Naive thymus-derived CD4-positive, alpha-beta T cell (primary cell): ENCODE measurements around the gene ZRSR2. TPM values are rescaled to one million over a fixed set of nuclear protein-coding genes. Genes with fewer than 3 reads are reported as not detected.
"Not testable (repeated sequence)": the region's sequence is repeated elsewhere in the genome, so short reads cannot be mapped to it uniquely, and the experiment has no call there.

ENCODE experiments used
- ATAC-seq: fragments of 150-1000 bp; cut with Tn5 transposase; 2 replicates; pipeline ENCODE4 v1.10.0; 2021; ENCODE audit warnings: mild to moderate bottlenecking, moderate library complexity
- CTCF ChIA-PET: fragments of 350-600 bp; sonication (Branson Sonifier 250); formaldehyde crosslinking; loops from one replicate; lab custom pipeline; 2021; ENCODE audit warnings: antibody characterized with exemption; lab: Charles Lee
- POLR2A ChIA-PET: fragments of 350-600 bp; sonication (Branson Sonifier 250); formaldehyde crosslinking; loops from one replicate; lab custom pipeline; 2021; ENCODE audit warnings: antibody characterized with exemption, inconsistent platforms; lab: Charles Lee
- DNase-seq, 9 donors: peaks; one replicate each; pipeline versions ENCODE4 v3.0.0 to v3.0.0-alpha.2; 2020 to 2022; ENCODE audit warnings: mixed read lengths in 1 of 9
- H3K27ac ChIP-seq: one replicate; pipeline ENCODE4 v1.7.0; 2013; ENCODE audit warnings: mild to moderate bottlenecking, low read depth, low read length, moderate library complexity
- H3K27me3 ChIP-seq, 2 donors: one replicate each; pipeline ENCODE4 v1.7.0; 2013; ENCODE audit warnings: low read length in 2 of 2, mild to moderate bottlenecking in 2 of 2, moderate library complexity in 2 of 2; ENCODE audit not compliant: control insufficient read depth in 2 of 2, insufficient read depth in 2 of 2
- H3K36me3 ChIP-seq, 3 experiments: 1 replicate in 2 of 3; 2 replicates in 1 of 3; pipeline ENCODE4 v1.7.0; 2013; ENCODE audit warnings: low read length in 3 of 3, mild to moderate bottlenecking in 3 of 3, moderate library complexity in 1 of 3; ENCODE audit not compliant: insufficient read depth in 3 of 3, control insufficient read depth in 2 of 3
- H3K4me1 ChIP-seq, 2 donors: one replicate each; pipeline ENCODE4 v1.7.0; 2013; ENCODE audit warnings: low read length in 2 of 2, mild to moderate bottlenecking in 2 of 2, moderate library complexity in 1 of 2; ENCODE audit not compliant: control insufficient read depth in 2 of 2, insufficient read depth in 2 of 2
- H3K4me3 ChIP-seq: 2 replicates; pipeline ENCODE4 v1.7.0; 2013; ENCODE audit warnings: mild to moderate bottlenecking, low read length
- H3K9me3 ChIP-seq, 3 experiments: 1 replicate in 2 of 3; 2 replicates in 1 of 3; pipeline ENCODE4 v1.7.0; 2013; ENCODE audit warnings: low read length in 3 of 3; ENCODE audit not compliant: control insufficient read depth in 2 of 3
- H3K27ac Mint-ChIP-seq, 9 donors: one replicate each; pipeline ENCODE4 v1.8.0; 2020 to 2022; ENCODE audit warnings: mixed read lengths in 9 of 9, mild to moderate bottlenecking in 8 of 9, moderate library complexity in 5 of 9, inconsistent platforms in 2 of 9
- H3K27me3 Mint-ChIP-seq, 5 donors: one replicate each; pipeline ENCODE4 v1.8.0; 2021 to 2022; ENCODE audit warnings: mixed read lengths in 5 of 5, mild to moderate bottlenecking in 1 of 5
- H3K36me3 Mint-ChIP-seq, 5 donors: one replicate each; pipeline ENCODE4 v1.8.0; 2020 to 2022; ENCODE audit warnings: mixed read lengths in 5 of 5, mild to moderate bottlenecking in 3 of 5, inconsistent platforms in 1 of 5
- H3K4me1 Mint-ChIP-seq, 7 donors: one replicate each; pipeline ENCODE4 v1.8.0; 2020 to 2022; ENCODE audit warnings: mixed read lengths in 7 of 7, mild to moderate bottlenecking in 3 of 7, inconsistent platforms in 1 of 7
- H3K4me3 Mint-ChIP-seq, 10 donors: one replicate each; pipeline ENCODE4 v1.8.0; 2020 to 2022; ENCODE audit warnings: mild to moderate bottlenecking in 10 of 10, mixed read lengths in 10 of 10, moderate library complexity in 6 of 10, inconsistent platforms in 2 of 10
- H3K9me3 Mint-ChIP-seq, 11 donors: one replicate each; pipeline ENCODE4 v1.8.0; 2020 to 2022; ENCODE audit warnings: mixed read lengths in 11 of 11, mild to moderate bottlenecking in 4 of 11, inconsistent platforms in 1 of 11, moderate library complexity in 1 of 11
- intact Hi-C, 2 donors: fragments of 100-400 bp; cut with micrococcal nuclease; formaldehyde crosslinking; loops; one replicate each; pipeline ENCODE4 v1.15.1; 2023
- polyA plus RNA-seq, 2 donors: library from polyadenylated mRNA; unstranded; fragments of 300-500 nt; fragmentation: Illumina TruSeq; gene quantifications; one replicate each; pipeline ENCODE4 v1.2.3, GENCODE V29; 2021
- total RNA-seq, 6 experiments: library from RNA in 5 of 6; stranded (reverse) in 5 of 6; gene quantifications; 1 replicate in 5 of 6; 2 replicates in 1 of 6; pipeline ENCODE4 v1.2.3 and lab custom pipeline; 2021 to 2026

ZRSR2 gene
- total and polyA plus RNA-seq, 7 experiments from 2014 or later: 20.8 to 46.0 (median 25.4) TPM

GRCh38 chrX:15758140-15758539, 32.1 kb upstream of the ZRSR2 start:
- no peaks in the 10 kb centered on the region for H3K27me3 ChIP-seq

GRCh38 chrX:15759886-15760285, 30.4 kb upstream of the ZRSR2 start:
- H3K27me3 ChIP-seq, H3K4me3 ChIP-seq, DNase-seq, H3K9me3 Mint-ChIP-seq, H3K27me3 Mint-ChIP-seq, H3K4me3 Mint-ChIP-seq, H3K36me3 ChIP-seq, ATAC-seq, H3K9me3 ChIP-seq, CTCF ChIA-PET: not testable (repeated sequence)
- Histone ChIP-seq H3K4me1 (peaks cover 22 to 24% of the 10 kb centered on the region in 2 donors), H3K27ac (peak overlapping the region; percentile 29)
- Mint-ChIP-seq H3K4me1 (peaks cover 13 to 62% (median 45%) of the 10 kb centered on the region in 7 donors), H3K27ac (peak overlapping the region; percentile 54 to 98 (median 69)), H3K36me3 (peaks cover 0 to 23% (median 13%) of the 10 kb centered on the region in 5 donors)
- POLR2A ChIA-PET: interaction anchor here (1.6 to 3.1 kb wide), 3 partner anchors 10 to 31 kb away, joined by 3 to 29 read pairs (median 13); partner anchors contain the start of gene CA5B
- intact Hi-C loops: loop anchor here (2.0 to 10.0 kb wide), 11 partner anchors 31 to 955 kb away; partner anchors contain the start of genes CTPS2 (in 1 of the 2), GRPR (in 1 of the 2), PIR (in 1 of the 2) and SYAP1 (in 1 of the 2)

More at GRCh38 chrX:15758140-15758539, 32.1 kb upstream of the ZRSR2 start:
- H3K4me3 ChIP-seq: no peak overlapping the region
- H3K27ac ChIP-seq: peak overlapping the region; percentile 47
- H3K9me3 Mint-ChIP-seq: no peaks in the 10 kb centered on the region
- H3K9me3 ChIP-seq: no peaks in the 10 kb centered on the region
- ChIA-PET CTCF (interaction anchor here (0.6 to 1.5 kb wide), 4 partner anchors 9 to 20 kb away, joined by 3 to 6 read pairs (median 4); partner anchors contain the start of gene CA5B), POLR2A (interaction anchor here (0.6 to 3.1 kb wide), 8 partner anchors 8 to 224 kb away, joined by 3 to 29 read pairs (median 3); partner anchors contain the start of genes CA5B and ZRSR2)
- no peaks in the 10 kb centered on the region for H3K36me3 ChIP-seq
- DNase-seq: peak in 7 of 9 donors; percentile 21 to 70 (median 45)
- intact Hi-C loops: loop anchor here (1.0 to 10.0 kb wide), 5 partner anchors 8 to 957 kb away; partner anchors contain the start of genes CA5B (in 1 of the 2), CTPS2 (in 1 of the 2), PIR (in 1 of the 2) and SYAP1 (in 1 of the 2)
- peaks cover 21 to 74% (median 58%) of the 10 kb centered on the region in 7 donors for H3K4me1 Mint-ChIP-seq
- peaks cover 3 to 23% (median 15%) of the 10 kb centered on the region in 5 donors for H3K36me3 Mint-ChIP-seq
- H3K27me3 Mint-ChIP-seq: no peaks in the 10 kb centered on the region
- H3K27ac Mint-ChIP-seq: peak overlapping the region in 8 of 9 donors; percentile 69 to 98 (median 89)
- H3K4me3 Mint-ChIP-seq: peak overlapping the region in 9 of 10 donors; percentile 3 to 70 (median 52)
- ATAC-seq: peak; percentile 83
- H3K4me1 ChIP-seq: peaks cover 35 to 40% of the 10 kb centered on the region in 2 donors

GRCh38 chrX:15761564-15762191, 28.6 kb upstream of the ZRSR2 start:
- peaks cover 0 to 8% (median 0%) of the 10 kb centered on the region in 3 experiments for H3K36me3 ChIP-seq
- POLR2A ChIA-PET: no interaction called here
- Mint-ChIP-seq H3K27me3 (no peaks in the 10 kb centered on the region), H3K4me3 (no peak overlapping the region), H3K4me1 (peaks cover 11 to 49% (median 31%) of the 10 kb centered on the region in 7 donors), H3K9me3 (no peaks in the 10 kb centered on the region), H3K27ac (peak overlapping the region in 8 of 9 donors; percentile 37 to 77 (median 68)), H3K36me3 (peaks cover 0 to 19% (median 5%) of the 10 kb centered on the region in 5 donors)
- no peaks in the 10 kb centered on the region for H3K9me3 ChIP-seq
- H3K27me3 ChIP-seq: no peaks in the 10 kb centered on the region
- H3K27ac ChIP-seq: peak overlapping the region; percentile 6
- intact Hi-C loops: loop anchor here (1.0 to 5.0 kb wide), 13 partner anchors 10 to 909 kb away; partner anchors contain the start of genes GRPR (in 2 of the 2), ZRSR2 (in 2 of the 2) and AP1S2 (in 1 of the 2)
- CTCF ChIA-PET: no interaction called here
- no peak overlapping the region for H3K4me3 ChIP-seq
- ATAC-seq (peak; percentile 75), DNase-seq (peak in 7 of 9 donors; percentile 6 to 54 (median 43))
- peaks cover 13 to 18% of the 10 kb centered on the region in 2 donors for H3K4me1 ChIP-seq

- intact Hi-C loops: no loop called here
- Histone ChIP-seq H3K4me3 (no peak overlapping the region), H3K36me3 (peaks cover 0 to 10% (median 4%) of the 10 kb centered on the region in 3 experiments), H3K27me3 (no peaks in the 10 kb centered on the region), H3K27ac (no peak overlapping the region), H3K9me3 (no peaks in the 10 kb centered on the region), H3K4me1 (no peaks in the 10 kb centered on the region)
- H3K9me3 Mint-ChIP-seq: no peaks in the 10 kb centered on the region
- H3K4me3 Mint-ChIP-seq: no peak overlapping the region
- ATAC-seq: no peak
- DNase-seq: no peak
- peaks cover 0 to 29% (median 19%) of the 10 kb centered on the region in 7 donors for H3K4me1 Mint-ChIP-seq
- ChIA-PET CTCF (no interaction called here), POLR2A (no interaction called here)
- peak overlapping the region in 2 of 9 donors; percentile 36 to 57 for H3K27ac Mint-ChIP-seq
- no peaks in the 10 kb centered on the region for H3K27me3 Mint-ChIP-seq
- peaks cover 0 to 45% (median 17%) of the 10 kb centered on the region in 5 donors for H3K36me3 Mint-ChIP-seq
Observed at GRCh38 chrX:15769300-15769954, 20.9 kb upstream of the ZRSR2 start.

- intact Hi-C loops: no loop called here
- DNase-seq: no peak
- CTCF ChIA-PET: interaction anchor here (1.3 kb wide), 1 partner anchor 66 kb away, joined by 3 read pairs; no protein-coding TSS in a partner anchor
Observed at GRCh38 chrX:15781961-15782699, 8.2 kb upstream of the ZRSR2 start.

More at GRCh38 chrX:15781961-15782699, 8.2 kb upstream of the ZRSR2 start:
- H3K27ac Mint-ChIP-seq: peak overlapping the region in 8 of 9 donors; percentile 79 to 97 (median 90)
- Histone ChIP-seq H3K9me3 (no peaks in the 10 kb centered on the region), H3K4me1 (peaks cover 0 to 4% of the 10 kb centered on the region in 2 donors), H3K27me3 (no peaks in the 10 kb centered on the region), H3K27ac (peak overlapping the region; percentile 58), H3K4me3 (peak overlapping the region; percentile 51), H3K36me3 (peaks cover 0 to 41% (median 0%) of the 10 kb centered on the region in 3 experiments)
- ATAC-seq: no peak
- POLR2A ChIA-PET: interaction anchor here (0.5 kb wide), 1 partner anchor 40 kb away, joined by 3 read pairs; no protein-coding TSS in a partner anchor
- no peaks in the 10 kb centered on the region for H3K27me3 Mint-ChIP-seq
- H3K9me3 Mint-ChIP-seq: no peaks in the 10 kb centered on the region
- peaks cover 7 to 38% (median 23%) of the 10 kb centered on the region in 5 donors for H3K36me3 Mint-ChIP-seq
- peak overlapping the region; percentile 36 to 82 (median 62) for H3K4me3 Mint-ChIP-seq
- H3K4me1 Mint-ChIP-seq: peaks cover 0 to 6% (median 3%) of the 10 kb centered on the region in 7 donors
